IPS-20b (cell line): ENCODE measurements around the gene ART1.

Experiments used
- H3K27ac ChIP-seq: one replicate; pipeline ENCODE4 v1.5.1; 2013; ENCODE audit warnings: low read length
- H3K27me3 ChIP-seq: 2 replicates; pipeline ENCODE4 v1.6.1; 2013; ENCODE audit warnings: mild to moderate bottlenecking, low read length, inconsistent platforms; ENCODE audit not compliant: insufficient read depth
- H3K36me3 ChIP-seq: 2 replicates; pipeline ENCODE4 v1.6.1; 2013; ENCODE audit warnings: low read depth, mild to moderate bottlenecking, inconsistent platforms, low read length, moderate library complexity; ENCODE audit not compliant: insufficient read depth
- H3K4me1 ChIP-seq: 2 replicates; pipeline ENCODE4 v1.6.1; 2013; ENCODE audit warnings: mild to moderate bottlenecking, control low read depth, inconsistent platforms, low read length, moderate library complexity; ENCODE audit not compliant: insufficient read depth
- H3K4me3 ChIP-seq: 2 replicates; pipeline ENCODE4 v1.5.1; 2013; ENCODE audit warnings: mild to moderate bottlenecking, low read length, inconsistent platforms
- H3K9ac ChIP-seq: 2 replicates; pipeline ENCODE4 v1.6.1; 2013; ENCODE audit warnings: low read depth, mild to moderate bottlenecking, inconsistent platforms, low read length, moderate library complexity
- H3K9me3 ChIP-seq: 2 replicates; pipeline ENCODE4 v1.6.1; 2013; ENCODE audit warnings: mild to moderate bottlenecking, low read depth, low read length, inconsistent platforms; ENCODE audit not compliant: insufficient read depth

ART1 gene

DNA sequence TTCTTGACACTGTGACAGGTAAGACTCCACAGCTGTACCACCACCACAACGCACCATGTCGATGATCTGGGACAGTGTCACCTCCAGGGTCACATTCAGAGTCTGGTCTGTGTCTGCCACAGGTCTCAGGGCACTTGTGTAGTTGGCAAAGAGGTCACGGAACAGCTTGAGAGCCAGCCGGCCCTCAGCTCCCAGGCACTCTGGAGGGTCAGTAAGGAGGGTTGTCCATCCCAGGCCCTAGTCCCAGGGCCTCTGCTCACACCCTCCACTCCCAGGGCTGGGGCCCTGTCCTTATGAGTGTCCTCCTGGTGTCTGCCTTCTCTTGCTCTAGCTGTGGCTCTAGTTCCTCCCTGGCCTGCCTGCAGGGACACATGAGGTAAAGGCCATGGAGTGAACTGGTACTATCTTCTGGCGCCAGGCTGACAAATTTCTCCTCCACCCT is 24.8 kb downstream of the ART1 start:
- Histone ChIP-seq H3K9me3 (no peaks in the 10 kb centered on the region), H3K9ac (no peak overlapping the region), H3K4me3 (no peak overlapping the region), H3K36me3 (peaks cover 40% of the 10 kb centered on the region), H3K27me3 (no peaks in the 10 kb centered on the region), H3K4me1 (no peaks in the 10 kb centered on the region), H3K27ac (no peak overlapping the region)

DNA sequence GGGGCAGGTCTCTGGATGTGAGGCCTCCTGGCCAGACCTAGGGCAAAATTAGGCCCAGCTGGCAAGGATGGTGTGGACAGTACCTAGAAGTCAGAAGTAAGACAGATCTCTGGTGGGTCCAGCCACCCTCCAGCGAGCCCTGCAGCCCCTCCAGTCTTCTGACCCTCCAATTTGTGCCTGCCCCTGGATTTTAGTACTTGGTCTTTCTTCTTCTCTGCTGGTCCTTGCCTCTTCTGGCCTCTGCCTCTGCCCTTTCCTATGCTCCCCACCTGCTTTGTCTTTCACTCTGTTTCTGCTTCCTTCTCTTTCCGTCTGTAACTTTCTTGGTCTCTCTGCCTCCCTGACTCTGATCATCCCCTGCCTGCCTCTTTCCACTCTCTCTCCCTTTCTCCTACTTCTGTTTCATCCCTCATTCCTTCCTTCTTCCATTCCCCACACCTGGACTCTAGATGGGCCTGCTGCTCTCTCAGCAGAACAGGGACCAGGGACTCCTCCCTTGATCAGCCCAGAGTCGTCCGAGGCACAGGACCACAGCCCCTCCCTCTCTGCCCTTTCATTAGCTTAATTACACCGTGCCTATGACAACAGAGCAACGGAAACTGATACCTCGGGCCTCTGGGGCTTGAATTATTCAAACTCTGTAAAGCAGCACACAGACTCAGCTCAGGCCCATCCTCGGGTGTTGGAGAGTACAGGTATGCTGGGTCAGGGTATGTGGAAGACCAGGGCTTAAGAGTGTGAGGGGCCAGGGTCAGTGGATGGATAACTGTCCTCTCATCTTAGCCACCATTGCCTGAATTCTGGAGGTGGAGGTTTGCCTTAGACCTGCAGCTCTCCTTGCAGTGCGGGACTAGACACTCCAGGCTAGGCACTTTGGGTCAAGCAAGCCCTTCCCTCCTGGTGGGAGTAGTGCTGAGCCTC is 26.7 kb downstream of the ART1 start, which contains the start of gene CHRNA10:
Gene CHRNA10, minus strand, starts transcription at position 51 of the 921 bp plus-strand sequence. CDS start 72 bp downstream, outside the sequence.
- Histone ChIP-seq H3K4me1 (no peaks in the 10 kb centered on the region), H3K9me3 (no peaks in the 10 kb centered on the region), H3K36me3 (peaks cover 48% of the 10 kb centered on the region), H3K27ac (no peak within 1 kb of the TSS), H3K27me3 (no peaks in the 10 kb centered on the region), H3K9ac (no peak within 1 kb of the TSS), H3K4me3 (no peak within 1 kb of the TSS)

DNA sequence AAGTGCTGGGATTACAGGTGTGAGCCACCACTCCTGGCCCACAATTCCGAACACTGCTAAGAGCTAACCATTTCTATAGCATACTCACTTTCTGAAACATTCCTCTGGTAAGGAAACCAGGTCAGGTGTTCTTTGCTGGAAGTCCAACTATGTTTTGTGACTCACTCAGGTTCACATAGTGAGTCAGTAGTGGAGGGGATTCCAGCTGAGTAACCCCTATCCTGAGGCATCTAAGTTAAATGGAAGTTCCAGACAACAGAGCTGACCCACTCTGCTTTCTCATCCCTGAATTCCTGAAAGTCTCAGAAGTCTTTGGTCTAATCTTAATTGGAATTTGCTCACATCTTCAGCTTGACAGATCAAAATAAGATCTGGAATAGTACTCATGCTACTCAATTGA is 29.3 kb downstream of the ART1 start:
- H3K9me3 ChIP-seq, result no peaks in the 10 kb centered on the region
- no peak overlapping the region for H3K4me3 ChIP-seq
- H3K27ac ChIP-seq, result no peak overlapping the region
- H3K9ac ChIP-seq, result no peak overlapping the region
- peaks cover 71% of the 10 kb centered on the region for H3K36me3 ChIP-seq
- no peaks in the 10 kb centered on the region for H3K4me1 ChIP-seq
- no peaks in the 10 kb centered on the region for H3K27me3 ChIP-seq

DNA sequence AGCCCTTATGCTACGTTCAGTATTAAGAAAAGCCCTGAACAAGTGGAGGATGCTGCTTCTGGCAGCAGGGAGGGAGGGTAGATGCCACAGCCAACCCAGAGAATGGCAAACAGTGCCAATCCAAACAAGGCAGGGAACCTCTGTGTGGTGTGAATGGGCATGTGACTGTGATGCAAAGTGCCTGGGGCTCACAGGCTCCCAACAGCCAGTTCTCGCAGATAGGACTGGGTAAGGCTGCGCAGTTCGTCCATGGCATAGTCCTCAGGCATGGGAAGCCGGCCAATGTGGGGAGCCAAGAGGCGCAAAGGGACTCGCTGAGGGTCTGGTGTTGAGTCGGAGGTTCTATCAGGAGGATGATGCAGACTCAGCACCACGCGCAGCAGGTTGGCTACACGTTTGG is 31.0 kb downstream of the ART1 start:
- Histone ChIP-seq H3K27ac (no peak overlapping the region), H3K4me1 (no peaks in the 10 kb centered on the region), H3K9me3 (no peaks in the 10 kb centered on the region), H3K36me3 (peaks cover 89% of the 10 kb centered on the region), H3K4me3 (no peak overlapping the region), H3K27me3 (no peaks in the 10 kb centered on the region), H3K9ac (no peak overlapping the region)

DNA sequence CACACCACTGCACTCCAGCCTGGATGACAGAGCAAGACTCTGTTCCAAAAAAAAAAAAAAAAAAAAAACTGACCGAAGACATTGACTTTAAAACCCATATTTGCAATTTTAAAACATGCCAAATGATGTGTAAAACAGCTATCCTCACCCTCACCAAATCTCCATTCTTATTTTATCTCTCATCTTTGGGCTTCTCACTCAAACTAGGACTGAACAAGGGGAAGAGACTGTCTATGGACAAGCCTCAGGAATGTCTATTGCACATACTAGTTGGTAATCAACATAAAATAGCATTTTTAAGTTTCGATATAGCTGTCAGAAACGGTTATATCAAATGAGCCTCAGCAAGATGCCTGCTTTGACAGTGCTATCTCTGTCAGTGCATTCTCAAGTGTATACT is 34.1 kb downstream of the ART1 start:
- no peaks in the 10 kb centered on the region for H3K9me3 ChIP-seq
- peaks cover 99% of the 10 kb centered on the region for H3K36me3 ChIP-seq
- no peaks in the 10 kb centered on the region for H3K27me3 ChIP-seq
- H3K27ac ChIP-seq, result no peak overlapping the region
- H3K9ac ChIP-seq, result no peak overlapping the region
- no peak overlapping the region for H3K4me3 ChIP-seq
- H3K4me1 ChIP-seq, result no peaks in the 10 kb centered on the region

DNA sequence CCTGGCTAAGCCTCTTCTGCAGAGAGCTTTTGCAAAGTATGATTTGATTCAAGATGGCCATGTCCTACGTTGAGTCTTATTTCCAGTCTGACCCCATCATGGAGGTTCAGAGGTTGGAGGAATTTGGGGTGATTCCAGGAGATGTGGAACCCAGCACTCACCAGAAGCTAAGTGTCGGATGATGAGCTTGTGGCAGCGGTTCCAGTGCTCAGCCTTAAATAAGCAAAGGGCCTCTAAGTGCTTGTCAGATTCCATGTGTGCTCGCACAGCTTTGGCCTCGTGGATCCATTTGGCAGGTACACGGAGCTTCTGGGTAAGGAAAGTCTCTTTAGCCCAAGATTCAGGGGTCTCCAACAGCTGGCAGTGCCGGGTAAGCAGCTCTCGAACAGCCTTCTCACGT is 38.1 kb downstream of the ART1 start:
- Histone ChIP-seq H3K9ac (no peak overlapping the region), H3K4me1 (no peaks in the 10 kb centered on the region), H3K4me3 (no peak overlapping the region), H3K36me3 (peaks cover 99% of the 10 kb centered on the region), H3K9me3 (no peaks in the 10 kb centered on the region), H3K27me3 (no peaks in the 10 kb centered on the region), H3K27ac (no peak overlapping the region)

DNA sequence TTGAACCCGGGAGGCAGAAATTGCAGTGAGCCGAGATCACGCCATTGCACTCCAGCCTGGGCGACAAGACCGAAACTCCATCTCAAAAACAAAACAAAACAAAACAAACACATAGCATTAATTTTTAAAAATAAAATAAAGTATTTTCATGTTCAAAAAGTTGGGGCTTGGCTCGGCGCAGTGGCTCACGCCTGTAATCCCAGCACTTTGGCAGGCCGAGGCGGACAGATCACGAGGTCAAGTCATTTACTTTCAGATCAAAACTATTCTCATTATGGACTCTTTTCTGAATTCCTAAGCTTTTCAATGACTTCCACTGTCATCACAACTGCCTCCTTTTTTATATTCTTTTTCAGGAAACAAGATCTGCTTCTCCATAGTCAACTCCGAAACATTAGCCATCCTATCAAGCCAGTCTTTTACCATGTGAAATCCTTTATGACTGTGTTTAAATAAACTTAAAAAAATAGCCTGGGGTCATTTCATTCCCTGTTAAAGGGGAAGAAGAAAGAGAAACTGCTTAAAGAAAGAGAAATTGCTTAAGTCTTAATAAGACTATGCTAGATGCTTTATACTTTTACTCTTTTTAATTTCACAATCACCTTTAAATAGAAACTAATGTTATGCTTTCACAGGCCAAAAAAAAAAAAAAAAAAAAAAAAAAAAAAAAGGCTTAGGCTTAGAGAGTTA is 39.3 kb downstream of the ART1 start:
- no peak overlapping the region for H3K27ac ChIP-seq
- no peak overlapping the region for H3K4me3 ChIP-seq
- H3K27me3 ChIP-seq, result no peaks in the 10 kb centered on the region
- H3K9me3 ChIP-seq, result no peaks in the 10 kb centered on the region
- H3K4me1 ChIP-seq, result no peaks in the 10 kb centered on the region
- H3K9ac ChIP-seq, result no peak overlapping the region
- peaks cover 92% of the 10 kb centered on the region for H3K36me3 ChIP-seq

DNA sequence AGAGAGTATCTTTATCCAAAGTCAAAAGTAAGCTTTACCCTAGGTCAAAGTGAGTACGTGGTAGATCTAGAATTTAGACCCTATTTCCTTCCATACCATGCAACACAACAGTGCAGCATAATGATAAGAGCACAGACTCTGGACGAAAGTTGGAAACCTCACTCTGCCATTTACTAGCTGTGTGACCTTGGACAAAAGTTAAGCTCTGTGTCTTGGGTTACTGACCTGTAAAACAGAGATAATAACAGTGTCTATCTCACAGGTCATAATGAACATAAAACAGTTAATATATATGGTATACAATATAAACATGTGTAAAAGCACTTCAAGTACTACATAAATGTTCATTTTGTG is 39.9 kb downstream of the ART1 start:
- H3K9ac ChIP-seq, result no peak overlapping the region
- H3K4me1 ChIP-seq, result no peaks in the 10 kb centered on the region
- no peaks in the 10 kb centered on the region for H3K27me3 ChIP-seq
- no peak overlapping the region for H3K4me3 ChIP-seq
- H3K9me3 ChIP-seq, result no peaks in the 10 kb centered on the region
- H3K36me3 ChIP-seq, result peaks cover 92% of the 10 kb centered on the region
- H3K27ac ChIP-seq, result no peak overlapping the region

DNA sequence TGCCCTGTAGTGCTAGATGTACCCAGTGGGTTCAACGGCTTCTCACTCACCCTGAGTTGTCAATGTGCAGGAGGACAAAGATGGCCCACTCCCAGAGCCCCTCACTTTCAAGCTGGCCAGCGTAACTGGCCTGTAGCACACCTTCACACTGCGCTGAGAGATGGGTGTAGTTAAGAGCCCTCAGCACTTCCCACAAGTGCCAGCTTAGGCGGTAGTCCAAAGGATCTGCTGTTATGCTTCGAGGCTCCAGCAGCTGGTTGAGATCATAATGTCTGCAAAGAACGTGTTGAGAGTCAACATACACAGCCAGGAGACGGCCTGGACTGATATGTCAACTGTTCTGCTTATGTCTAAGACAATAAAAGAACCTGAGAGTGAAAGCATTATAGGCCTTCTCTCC is 41.0 kb downstream of the ART1 start:
- Histone ChIP-seq H3K4me3 (no peak overlapping the region), H3K9me3 (no peaks in the 10 kb centered on the region), H3K4me1 (no peaks in the 10 kb centered on the region), H3K9ac (no peak overlapping the region), H3K36me3 (peaks cover 91% of the 10 kb centered on the region), H3K27me3 (no peaks in the 10 kb centered on the region), H3K27ac (no peak overlapping the region)

DNA sequence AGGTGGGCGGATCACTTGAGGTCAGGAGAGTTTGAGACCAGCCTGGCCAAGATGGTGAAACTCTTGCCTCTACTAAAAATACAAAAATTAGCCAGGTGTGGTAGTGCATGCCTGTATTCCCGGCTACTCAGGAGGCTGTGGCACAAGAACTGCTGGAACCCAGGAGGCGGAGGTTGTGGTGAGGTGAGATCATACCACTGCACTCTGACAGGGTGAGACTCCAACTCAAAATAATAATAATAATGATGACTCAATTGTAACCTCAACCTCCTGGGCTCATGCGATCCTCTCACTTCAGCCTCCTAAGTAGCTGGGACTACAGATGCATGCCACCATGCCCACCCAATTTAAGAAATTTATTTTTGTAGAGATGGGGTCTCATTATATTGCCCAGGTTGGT is 41.8 kb downstream of the ART1 start:
- Histone ChIP-seq H3K27me3 (no peaks in the 10 kb centered on the region), H3K36me3 (peaks cover 91% of the 10 kb centered on the region), H3K4me1 (no peaks in the 10 kb centered on the region), H3K4me3 (no peak overlapping the region), H3K27ac (no peak overlapping the region), H3K9ac (no peak overlapping the region), H3K9me3 (no peaks in the 10 kb centered on the region)

DNA sequence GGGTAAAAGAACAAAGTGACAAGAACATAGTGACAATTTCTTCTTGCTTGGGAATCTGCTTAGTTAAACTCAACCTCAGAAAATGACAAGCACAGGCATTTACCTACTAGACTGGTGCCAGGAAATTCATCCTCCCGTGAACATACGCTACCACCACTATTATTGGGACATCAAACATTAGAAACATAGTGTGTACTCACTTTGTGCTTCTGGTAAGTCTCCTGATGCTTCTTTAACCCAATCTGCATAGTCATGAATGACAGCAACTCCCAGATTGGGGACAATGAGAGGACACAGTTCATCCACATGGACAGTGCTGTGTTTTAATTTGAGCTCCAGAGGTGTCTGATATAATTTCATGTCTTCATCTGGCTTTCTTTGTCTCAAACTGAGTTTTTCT is 55.5 kb downstream of the ART1 start:
- Histone ChIP-seq H3K27ac (no peak overlapping the region), H3K9me3 (no peaks in the 10 kb centered on the region), H3K36me3 (peaks cover 98% of the 10 kb centered on the region), H3K4me3 (no peak overlapping the region), H3K27me3 (no peaks in the 10 kb centered on the region), H3K4me1 (no peaks in the 10 kb centered on the region), H3K9ac (no peak overlapping the region)

DNA sequence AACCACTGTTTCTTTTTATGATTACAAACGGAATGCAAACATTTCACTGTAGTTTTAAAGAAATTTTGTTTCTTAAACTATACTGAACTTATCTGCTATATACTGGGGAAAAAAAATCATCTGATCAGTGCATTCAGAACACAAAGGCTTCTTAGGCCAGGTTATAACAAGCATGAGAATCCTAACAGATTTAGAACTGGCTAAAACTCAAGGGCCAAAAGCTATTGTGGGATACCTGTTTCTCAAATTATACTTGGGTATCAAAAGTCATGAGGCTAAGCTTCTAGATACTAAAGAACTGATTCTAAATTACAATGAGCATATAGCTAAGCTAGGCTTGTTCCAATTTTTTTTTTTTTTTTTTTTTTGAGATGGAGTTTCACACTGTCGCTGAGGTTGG is 56.0 kb downstream of the ART1 start:
- H3K27ac ChIP-seq, result no peak overlapping the region
- H3K36me3 ChIP-seq, result peaks cover 98% of the 10 kb centered on the region

More for the DNA sequence above, 56.0 kb downstream of the ART1 start:
- H3K4me1 ChIP-seq, result no peaks in the 10 kb centered on the region
- H3K4me3 ChIP-seq, result no peak overlapping the region
- no peaks in the 10 kb centered on the region for H3K27me3 ChIP-seq
- no peak overlapping the region for H3K9ac ChIP-seq
- no peaks in the 10 kb centered on the region for H3K9me3 ChIP-seq
